A673 (cell line): ENCODE measurements around the gene POLE4. TPM values are rescaled to one million over a fixed set of nuclear protein-coding genes. Genes with fewer than 3 reads are reported as not detected.

Experiments
- BruUV-seq: library from RNA; stranded (reverse); fragments of 400-500 nt; replicated peaks from 2 replicates; lab custom pipeline; 2021; lab: Mats Ljungman, UMichigan
- CTCF ChIA-PET: fragments of 300-600 bp; sonication (Branson Sonifier 250); formaldehyde crosslinking; loops from one replicate; lab custom pipeline; 2022; ENCODE audit warnings: antibody characterized with exemption; lab: Charles Lee
- POLR2A ChIA-PET: fragments of 300-600 bp; sonication (Branson Sonifier 250); formaldehyde crosslinking; loops from one replicate; lab custom pipeline; 2022; ENCODE audit warnings: antibody characterized with exemption; ENCODE audit not compliant: low non-redundant PET; lab: Charles Lee
- DNase-seq: peaks from one replicate; pipeline ENCODE4 v3.0.0-alpha.2; 2015; ENCODE audit warnings: low spot score
- H3K27ac ChIP-seq: fragments of 200-600 bp; sonication (generic); 2 replicates; pipeline ENCODE4 v1.5.1; 2016; ENCODE audit warnings: mixed run types, low read depth, mild to moderate bottlenecking, mixed read lengths, antibody characterized with exemption, low read length; ENCODE audit not compliant: poor library complexity, severe bottlenecking
- H3K27me3 ChIP-seq: fragments of 200-600 bp; sonication (generic); replicated peaks from 2 replicates; pipeline ENCODE4 v1.6.1; 2017; ENCODE audit warnings: mixed run types, low read depth, mild to moderate bottlenecking, mixed read lengths, antibody characterized with exemption, low read length; ENCODE audit not compliant: insufficient read depth, poor library complexity
- H3K36me3 ChIP-seq: fragments of 200-600 bp; sonication (generic); 2 replicates; pipeline ENCODE4 v1.6.1; 2016; ENCODE audit warnings: mixed run types, mild to moderate bottlenecking, mixed read lengths, antibody characterized with exemption, low read length; ENCODE audit not compliant: insufficient read depth, poor library complexity, severe bottlenecking
- H3K4me1 ChIP-seq: fragments of 200-600 bp; sonication (generic); 2 replicates; pipeline ENCODE4 v1.6.1; 2017; ENCODE audit warnings: mixed run types, mild to moderate bottlenecking, mixed read lengths, antibody characterized with exemption, low read length; ENCODE audit not compliant: insufficient read depth, poor library complexity, severe bottlenecking
- H3K4me3 ChIP-seq: fragments of 200-600 bp; sonication (generic); 2 replicates; pipeline ENCODE4 v1.5.1; 2016; ENCODE audit warnings: low read depth, mixed run types, mild to moderate bottlenecking, mixed read lengths, low read length; ENCODE audit not compliant: poor library complexity, severe bottlenecking
- H3K9me3 ChIP-seq: fragments of 200-600 bp; sonication (generic); 2 replicates; pipeline ENCODE4 v1.6.1; 2016; ENCODE audit warnings: mixed run types, low read depth, mild to moderate bottlenecking, mixed read lengths, antibody characterized with exemption, low read length; ENCODE audit not compliant: poor library complexity, severe bottlenecking
- CTCF ChIP-seq: fragments of 300-800, 200-600 bp; sonication (generic); conservative IDR thresholded peaks from 2 replicates; pipeline ENCODE4 v1.5.1; 2017; ENCODE audit warnings: low read depth, mild to moderate bottlenecking, antibody characterized with exemption, low read length, moderate library complexity, mixed read lengths
- EZH2 ChIP-seq: fragments of 200-600 bp; sonication (generic); IDR thresholded peaks from 2 replicates; pipeline ENCODE4 v1.6.1; 2017; ENCODE audit warnings: borderline replicate concordance, low read depth, mild to moderate bottlenecking, mixed read lengths, antibody characterized with exemption, low read length; ENCODE audit not compliant: poor library complexity, severe bottlenecking
- intact Hi-C: fragments of 100-400 bp; cut with micrococcal nuclease; formaldehyde crosslinking; loops from one replicate; pipeline ENCODE4 v1.10.0; 2022; ENCODE audit not compliant: unreplicated experiment
- total RNA-seq: library from RNA; stranded (reverse); gene quantifications from 2 replicates; pipeline ENCODE4 v1.2.3, GENCODE V29; 2021

Gene POLE4
- total RNA-seq, 1 experiment from 2014 or later, result 60.6 TPM

GRCh38 chr2:74935975-74936391, 22.5 kb upstream of the POLE4 start:
- Histone ChIP-seq H3K4me3 (no peak overlapping the region), H3K27ac (no peak overlapping the region), H3K27me3 (no peaks in the 10 kb centered on the region), H3K36me3 (no peaks in the 10 kb centered on the region), H3K4me1 (no peaks in the 10 kb centered on the region), H3K9me3 (no peaks in the 10 kb centered on the region)
- DNase-seq, result no peak
- ChIA-PET CTCF (no interaction called here), POLR2A (no interaction called here)
- TF ChIP-seq EZH2 (no peak), CTCF (no peak)
- no TSS peak for BruUV-seq
- intact Hi-C loops, result no loop called here

- TF ChIP-seq EZH2 (no peak), CTCF (no peak)
- Histone ChIP-seq H3K36me3 (no peaks in the 10 kb centered on the region), H3K4me3 (no peak overlapping the region), H3K27ac (no peak overlapping the region), H3K9me3 (no peaks in the 10 kb centered on the region), H3K4me1 (no peaks in the 10 kb centered on the region), H3K27me3 (no peaks in the 10 kb centered on the region)
- DNase-seq, result no peak
- ChIA-PET CTCF (no interaction called here), POLR2A (no interaction called here)
- intact Hi-C loops, result no loop called here
- BruUV-seq, result no TSS peak
These were observed 21.1 kb upstream of the POLE4 start for GRCh38 chr2:74937221-74937880.

- POLR2A ChIA-PET, result no interaction called here
- DNase-seq, result no peak
- Histone ChIP-seq H3K27me3 (no peaks in the 10 kb centered on the region), H3K4me1 (no peaks in the 10 kb centered on the region), H3K27ac (no peak overlapping the region), H3K36me3 (no peaks in the 10 kb centered on the region), H3K9me3 (no peaks in the 10 kb centered on the region), H3K4me3 (no peak overlapping the region)
- CTCF ChIA-PET, result no interaction called here
- intact Hi-C loops, result no loop called here
- TF ChIP-seq EZH2 (no peak), CTCF (no peak)
- BruUV-seq, result no TSS peak
These were observed 20.2 kb upstream of the POLE4 start for GRCh38 chr2:74938264-74938663.
